Putamen (tissue), 1 donor: ENCODE data around the gene RAX2.
"Not testable (repeated sequence)": the region's sequence is repeated elsewhere in the genome, so short reads cannot be mapped to it uniquely, and the experiment has no call there.

Experiments
- DNase-seq: peaks from one replicate; pipeline ENCODE4 v3.0.0-alpha.2; 2016; ENCODE audit warnings: low spot score

Gene RAX2

DNA sequence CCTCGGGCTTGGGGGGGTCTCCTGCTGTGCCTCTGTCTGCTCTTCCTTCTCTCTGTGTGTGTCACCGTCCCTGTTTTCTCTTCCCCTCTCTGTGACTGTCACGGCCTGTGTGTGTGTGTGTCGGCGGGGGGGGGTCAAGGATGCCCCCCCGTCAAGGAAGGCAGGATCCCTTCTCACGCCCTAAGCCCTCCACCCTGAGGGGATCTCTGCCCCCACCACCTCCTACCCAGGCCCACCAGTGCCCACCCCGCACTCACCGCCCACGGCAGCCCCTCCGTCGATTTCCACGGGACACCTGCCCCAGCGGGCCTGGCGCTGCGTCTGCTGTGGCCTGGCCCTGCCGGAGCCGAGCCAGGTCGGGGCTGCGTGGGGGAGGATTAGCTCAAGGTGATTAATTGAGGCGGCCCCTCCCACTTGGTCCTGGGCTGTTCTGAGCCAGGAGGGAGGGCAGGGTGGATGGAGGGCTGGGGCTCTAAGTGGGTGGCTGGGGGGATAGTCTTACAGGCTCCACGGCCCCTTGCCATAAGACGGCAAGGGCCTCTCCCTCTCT, at the start of gene RAX2:
RAX2 (minus strand) TSS at position 323 of the 550 bp plus-strand sequence. CDS start 486 bp downstream, outside the sequence.
- DNase-seq: no peak

DNA sequence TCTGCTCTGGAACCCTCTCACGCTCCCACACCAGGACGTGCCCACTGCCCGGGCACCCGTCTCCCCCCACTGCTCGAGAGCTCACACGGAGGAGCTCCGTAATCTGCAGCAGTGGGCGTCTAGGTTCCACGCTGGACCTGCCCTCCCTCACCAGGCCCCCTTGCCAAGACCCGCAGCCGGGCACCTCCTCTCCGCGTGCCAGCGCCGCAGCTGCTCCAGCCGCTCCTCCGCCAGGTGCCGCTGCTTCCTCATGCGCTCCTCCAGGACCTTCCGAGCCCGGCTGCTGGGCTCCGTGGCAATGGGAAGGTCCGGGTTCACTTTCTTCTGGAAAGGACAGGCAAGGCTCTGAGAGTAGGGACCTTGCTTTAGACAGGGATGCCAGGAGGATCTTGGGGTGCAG, 49.1 kb upstream of the RAX2 start:
- DNase-seq: no peak

- no peak for DNase-seq
Measured at GRCh38 chr19:3819989-3820388, 48.0 kb upstream of the RAX2 start.

- no peak for DNase-seq
Measured at GRCh38 chr19:3818918-3819317, 46.9 kb upstream of the RAX2 start.

DNA sequence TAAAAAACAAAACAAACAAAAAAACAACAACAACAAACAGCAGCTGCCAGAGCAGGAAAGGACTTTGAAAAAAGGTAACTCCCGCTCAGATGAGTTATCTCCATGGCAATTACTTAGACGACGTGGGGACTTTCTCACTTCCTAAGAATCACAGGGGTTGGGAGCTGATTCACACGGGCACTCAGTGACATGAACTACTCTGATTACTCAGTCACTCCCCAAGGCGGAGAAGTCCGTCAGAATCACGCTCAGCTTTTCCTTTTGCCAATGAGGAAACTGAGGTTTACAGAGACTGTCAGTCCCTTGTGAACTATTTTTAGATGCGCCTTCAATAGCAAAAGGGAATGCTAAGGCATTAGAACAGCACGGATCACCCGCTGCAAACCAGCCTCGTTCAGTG, 46.4 kb upstream of the RAX2 start:
- DNase-seq: no peak

GRCh38 chr19:3817761-3818160, 45.7 kb upstream of the RAX2 start:
- no peak for DNase-seq

GRCh38 chr19:3816566-3817218, 44.7 kb upstream of the RAX2 start:
- DNase-seq: no peak

- DNase-seq: not testable (repeated sequence)
Measured at GRCh38 chr19:3816148-3816547, 44.1 kb upstream of the RAX2 start.

DNA sequence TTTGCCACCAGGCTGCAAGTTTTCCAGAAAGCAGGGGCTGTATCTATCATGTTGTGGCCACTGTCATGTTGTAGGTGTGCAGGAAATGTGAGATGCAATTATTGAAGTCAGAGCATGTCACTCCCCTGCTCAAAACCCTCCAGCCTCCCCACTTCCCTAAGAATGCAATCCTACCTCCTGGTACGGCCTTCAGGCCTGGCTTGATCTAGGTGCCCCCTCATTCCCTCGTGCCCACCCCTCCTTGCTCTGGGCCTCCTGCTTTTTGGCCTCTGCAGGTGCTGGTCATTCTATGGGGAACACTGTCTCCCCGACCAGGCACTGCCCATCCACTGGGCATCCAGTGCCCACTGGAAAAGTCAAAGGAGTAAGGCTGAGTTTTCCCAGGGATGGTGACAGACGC, 42.6 kb upstream of the RAX2 start:
- DNase-seq: no peak

GRCh38 chr19:3813473-3814392, 41.7 kb upstream of the RAX2 start:
- no peak for DNase-seq

DNA sequence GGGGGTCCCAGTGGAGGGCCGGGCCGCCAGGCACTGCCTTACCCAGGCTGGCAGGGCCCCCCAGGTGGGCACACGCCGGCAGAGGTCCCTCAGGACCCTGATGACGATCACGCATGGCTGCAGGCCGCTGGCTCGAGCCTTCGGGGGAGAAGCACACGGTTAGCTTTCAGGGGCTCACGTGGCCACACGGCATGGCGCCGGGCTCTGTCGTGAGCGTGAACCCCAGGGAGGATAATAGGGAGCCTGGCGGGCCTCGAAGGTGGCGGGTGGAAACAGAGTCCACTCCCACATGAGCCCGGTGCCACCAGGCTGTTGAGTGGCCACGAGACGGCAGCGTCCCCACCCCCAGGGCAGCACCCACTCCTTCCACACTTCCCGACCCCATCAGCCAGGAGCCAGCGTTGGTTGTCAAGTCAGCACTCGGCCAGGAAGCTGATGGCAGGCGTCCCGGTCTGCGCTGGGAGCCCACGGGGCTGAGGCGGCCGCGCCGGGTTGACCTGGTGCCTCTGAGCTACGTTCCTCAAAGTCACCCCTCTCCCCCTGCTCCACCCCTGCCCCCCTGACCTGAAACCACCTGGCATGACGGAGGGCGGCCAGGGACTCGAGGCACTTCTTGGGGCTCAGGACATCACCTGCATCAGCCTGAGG, 38.8 kb upstream of the RAX2 start:
- DNase-seq: no peak

DNA sequence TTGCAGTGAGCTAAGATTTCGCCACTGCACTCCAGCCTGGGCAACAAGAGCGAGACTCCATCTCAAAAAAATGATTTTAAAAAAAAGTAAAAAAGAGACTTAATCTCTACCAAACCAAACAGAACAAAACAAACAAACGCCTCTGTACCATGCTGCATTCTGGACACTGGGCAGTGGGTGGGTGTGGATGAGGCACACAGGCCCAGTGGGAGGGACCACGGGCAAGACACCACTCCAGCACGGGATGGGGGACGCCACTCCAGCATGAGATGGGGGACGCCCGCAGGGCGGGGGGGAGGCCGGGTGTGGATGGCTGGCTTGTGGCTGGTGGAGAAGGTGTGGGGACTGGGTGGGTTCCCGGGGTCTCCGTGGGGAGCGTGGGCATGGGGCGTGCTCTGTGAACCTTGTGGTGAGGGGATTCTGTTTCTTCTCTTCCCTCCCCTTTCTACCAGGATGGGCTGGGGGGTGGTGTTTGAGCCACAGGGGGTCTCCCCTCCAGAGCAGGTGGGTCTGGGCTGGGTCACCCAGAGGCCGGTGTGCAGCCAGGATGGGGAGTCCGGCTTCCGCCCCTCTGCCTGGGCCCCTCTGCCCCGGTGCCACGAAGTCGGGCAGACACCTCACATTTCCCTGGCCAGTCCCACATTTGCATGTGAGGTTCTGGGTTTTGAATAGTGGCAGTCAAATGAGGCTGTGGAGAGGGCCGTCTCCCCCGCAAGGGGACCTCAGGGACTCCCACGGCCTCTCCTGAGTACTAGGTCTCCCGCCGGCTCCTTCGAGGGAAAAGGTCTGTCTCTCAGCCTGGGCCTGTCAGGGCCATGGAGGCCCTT, 38.1 kb upstream of the RAX2 start:
- DNase-seq: no peak

- DNase-seq: no peak
Measured at GRCh38 chr19:3808420-3809143, 36.6 kb upstream of the RAX2 start.

DNA sequence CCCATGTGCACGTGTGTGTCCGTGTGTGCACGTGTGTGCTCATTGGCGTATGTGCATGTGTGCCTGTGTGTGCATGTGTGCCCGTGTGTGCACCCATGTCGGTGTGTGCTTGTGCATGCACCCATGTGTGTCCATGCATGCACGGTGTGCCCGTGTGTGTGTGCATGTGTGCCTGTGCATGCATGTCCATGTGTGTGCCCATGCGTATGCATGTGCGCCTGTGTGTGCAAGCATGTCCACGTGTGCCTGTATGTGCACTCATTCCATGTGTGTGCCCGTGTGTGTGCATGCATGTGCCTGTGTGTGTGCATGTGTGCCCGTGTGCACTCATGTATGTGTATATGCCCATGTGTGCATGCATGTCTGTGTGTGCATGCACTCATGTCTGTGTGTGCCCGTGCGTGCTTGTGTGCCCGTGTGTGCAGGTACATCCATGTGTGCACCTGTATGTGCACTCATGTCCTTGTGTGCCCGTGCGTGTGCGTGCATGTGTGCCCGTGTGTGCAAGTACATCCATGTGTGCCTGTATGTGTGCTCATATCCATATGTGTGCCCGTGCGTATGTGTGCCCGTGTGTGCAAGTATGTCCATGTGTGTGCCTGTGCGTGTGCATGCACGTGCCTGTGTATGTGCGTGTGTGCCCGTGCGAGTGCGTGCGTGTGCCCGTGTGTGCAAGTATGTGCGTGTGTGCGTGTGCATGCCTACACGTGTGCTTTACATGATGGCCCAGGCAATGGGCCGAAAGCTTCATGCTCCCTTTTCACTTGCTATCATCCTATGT, 35.7 kb upstream of the RAX2 start:
- no peak for DNase-seq

DNA sequence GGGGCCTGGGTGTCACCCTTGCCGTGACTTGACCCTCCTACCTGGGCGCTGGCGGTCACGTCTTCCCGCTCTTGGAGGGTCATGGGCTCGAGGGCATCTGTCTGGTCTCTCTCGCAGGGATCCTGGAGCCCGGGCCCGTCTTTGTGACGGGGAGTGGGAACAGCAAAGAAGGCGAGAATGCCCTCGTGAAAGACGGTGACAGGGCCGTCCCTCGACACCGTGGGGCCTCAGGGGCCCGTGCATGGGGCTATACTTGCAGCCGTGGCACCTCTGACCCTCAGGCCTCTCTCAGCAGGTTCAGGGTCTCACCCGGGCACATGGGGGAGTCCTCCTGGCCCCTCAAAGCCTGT, 35.1 kb upstream of the RAX2 start:
- no peak for DNase-seq

DNA sequence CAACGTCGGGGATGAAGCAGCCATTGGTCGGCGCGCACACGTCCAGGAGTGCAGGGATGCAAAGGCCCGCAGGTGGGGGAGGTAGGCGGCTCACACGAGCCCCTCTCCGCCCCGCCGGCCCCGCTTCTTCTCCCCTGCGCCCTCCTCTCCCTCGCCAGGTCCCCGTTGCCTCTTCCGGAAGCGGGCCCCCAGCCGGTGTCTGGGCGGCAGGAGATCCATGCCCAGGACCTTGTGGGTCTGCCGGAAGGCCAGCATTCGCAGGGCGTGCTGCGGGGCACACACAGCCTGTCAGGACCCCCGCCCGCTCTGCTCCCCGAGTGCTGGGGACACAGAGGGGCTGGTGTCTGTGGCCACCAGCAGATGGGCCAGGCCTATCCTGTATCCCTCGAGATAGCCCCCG, 33.8 kb upstream of the RAX2 start:
- DNase-seq: no peak

DNA sequence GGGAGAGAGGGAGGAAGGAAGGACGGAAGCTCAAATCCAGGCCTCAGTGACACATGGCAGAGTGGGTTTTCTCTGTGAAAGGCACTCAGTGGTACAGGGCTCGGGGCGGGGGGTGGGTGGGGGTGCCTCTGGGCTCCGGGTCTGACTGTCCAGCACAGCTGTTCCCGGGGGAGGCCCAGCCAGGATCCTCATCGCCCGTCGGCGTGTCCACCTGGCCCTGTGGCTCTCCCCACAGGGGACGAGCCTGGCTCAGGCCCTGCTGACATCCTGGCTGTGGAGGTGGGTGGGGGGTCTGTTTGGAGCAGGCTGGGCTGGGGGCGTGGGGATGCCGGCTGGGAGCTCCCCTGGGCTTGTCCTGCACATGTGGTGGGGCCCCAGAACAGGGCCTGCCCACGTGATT, 32.4 kb upstream of the RAX2 start:
- DNase-seq: no peak

DNA sequence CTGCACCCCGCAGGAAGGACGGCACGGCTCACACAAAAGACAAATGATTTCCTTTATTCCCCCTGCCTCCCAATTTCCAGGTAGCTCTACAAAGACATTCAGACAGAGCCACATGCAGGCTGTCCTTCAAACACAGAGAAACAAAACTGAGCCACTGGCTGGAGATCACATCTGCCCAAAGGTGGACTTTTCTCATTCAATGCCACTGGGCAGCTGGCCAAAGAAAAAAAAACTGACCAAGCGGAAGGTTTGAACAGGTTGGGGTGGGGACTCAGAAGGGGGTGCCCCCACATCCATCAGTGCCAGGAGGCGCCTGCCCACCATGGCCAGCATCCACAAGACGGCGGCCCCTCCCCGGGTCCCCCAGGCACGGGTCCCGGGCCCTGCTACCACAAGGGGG, 32.0 kb upstream of the RAX2 start:
- no peak for DNase-seq

DNA sequence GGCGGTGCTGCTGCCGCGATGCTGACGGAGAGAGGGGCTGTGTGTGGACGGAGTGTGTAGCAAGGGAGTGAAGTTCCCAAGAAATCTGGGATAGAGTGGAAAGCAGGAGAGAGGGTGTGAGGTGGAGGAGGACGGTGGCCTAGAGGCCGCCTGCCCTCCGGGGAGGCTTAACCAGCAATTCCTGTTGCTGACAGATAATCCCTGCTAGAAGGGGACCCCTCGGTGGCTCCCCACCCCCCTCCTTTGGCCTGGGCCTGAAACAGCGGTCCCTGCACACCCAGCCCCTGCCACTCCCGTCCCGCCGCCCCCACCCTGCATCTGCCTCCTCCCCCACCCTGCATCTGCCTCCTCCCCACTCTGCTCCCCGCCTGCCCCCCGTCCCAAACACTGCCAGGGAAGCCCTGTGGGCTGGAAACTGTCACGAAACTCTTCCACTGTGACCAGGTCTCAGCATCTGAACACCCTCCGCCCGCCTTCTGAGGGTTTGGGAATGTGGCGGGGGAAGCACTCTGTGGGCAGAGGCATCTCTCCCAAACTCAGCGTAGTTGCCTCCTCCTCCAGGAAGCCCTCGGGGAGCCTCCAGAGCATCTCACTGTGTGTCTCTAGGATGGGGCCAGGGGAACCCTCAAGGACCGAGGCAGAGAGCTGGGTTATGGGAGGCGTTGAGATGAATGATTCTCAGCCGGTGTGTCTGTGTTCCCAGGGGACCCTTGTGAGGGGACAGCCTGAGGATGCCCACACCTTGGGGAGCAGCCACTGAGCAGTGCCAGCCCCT, 31.3 kb upstream of the RAX2 start:
- no peak for DNase-seq
